HG03520 (cell line): ENCODE measurements around the gene PGPEP1.
"Not testable (repeated sequence)": the region's sequence is repeated elsewhere in the genome, so short reads cannot be mapped to it uniquely, and the experiment has no call there.

Experiments
- ATAC-seq: cut with Tn5 transposase; IDR thresholded peaks from one replicate; pipeline ENCODE4 v1.9.1; 2021; ENCODE audit warnings: mild to moderate bottlenecking, moderate library complexity; ENCODE audit not compliant: unreplicated experiment

The PGPEP1 gene

DNA sequence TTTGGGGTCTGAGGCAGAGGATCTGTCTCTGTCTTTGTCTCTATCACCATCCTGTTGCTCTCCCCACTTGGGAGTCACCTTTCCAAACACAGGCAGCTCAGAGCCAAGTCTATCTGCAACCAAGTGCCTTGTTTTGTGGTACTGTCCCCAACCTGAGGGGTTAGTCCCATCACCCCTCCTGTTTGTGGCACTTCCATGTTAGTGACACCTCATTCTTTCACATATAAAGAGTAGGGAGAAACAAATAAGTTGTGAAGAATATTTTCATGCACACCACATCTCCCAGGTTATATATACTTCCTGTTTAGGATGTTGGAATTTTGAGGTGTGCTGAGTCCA lies 49.3 kb downstream of the PGPEP1 start:
- no peak for ATAC-seq

GRCh38 chr19:18390065-18390907 lies 49.9 kb downstream of the PGPEP1 start:
- ATAC-seq = no peak

GRCh38 chr19:18391509-18392075 lies 51.2 kb downstream of the PGPEP1 start:
- ATAC-seq = no peak

DNA sequence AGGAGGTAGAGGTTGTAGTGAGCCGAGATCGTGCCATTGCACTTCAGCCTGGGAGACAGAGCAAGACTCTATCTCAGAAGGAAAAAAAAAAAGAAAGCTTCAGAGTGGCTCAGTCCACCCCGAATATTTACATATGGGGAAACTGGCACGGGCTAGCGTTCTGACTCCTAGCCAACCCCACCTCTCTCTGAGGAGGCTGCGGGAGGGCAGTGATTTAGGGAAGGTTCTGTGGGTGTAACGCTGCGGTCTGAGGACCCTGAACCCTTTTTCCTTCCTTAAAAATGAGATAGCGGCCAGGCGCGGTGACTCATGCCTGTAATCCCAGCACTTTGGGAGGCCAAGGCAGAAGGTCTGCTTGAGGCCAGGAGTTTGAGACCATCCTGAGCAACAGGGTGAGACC lies 52.0 kb downstream of the PGPEP1 start:
- ATAC-seq = no peak

GRCh38 chr19:18392926-18393325 lies 52.5 kb downstream of the PGPEP1 start:
- no peak for ATAC-seq

GRCh38 chr19:18393836-18394235 lies 53.4 kb downstream of the PGPEP1 start:
- ATAC-seq = no peak

DNA sequence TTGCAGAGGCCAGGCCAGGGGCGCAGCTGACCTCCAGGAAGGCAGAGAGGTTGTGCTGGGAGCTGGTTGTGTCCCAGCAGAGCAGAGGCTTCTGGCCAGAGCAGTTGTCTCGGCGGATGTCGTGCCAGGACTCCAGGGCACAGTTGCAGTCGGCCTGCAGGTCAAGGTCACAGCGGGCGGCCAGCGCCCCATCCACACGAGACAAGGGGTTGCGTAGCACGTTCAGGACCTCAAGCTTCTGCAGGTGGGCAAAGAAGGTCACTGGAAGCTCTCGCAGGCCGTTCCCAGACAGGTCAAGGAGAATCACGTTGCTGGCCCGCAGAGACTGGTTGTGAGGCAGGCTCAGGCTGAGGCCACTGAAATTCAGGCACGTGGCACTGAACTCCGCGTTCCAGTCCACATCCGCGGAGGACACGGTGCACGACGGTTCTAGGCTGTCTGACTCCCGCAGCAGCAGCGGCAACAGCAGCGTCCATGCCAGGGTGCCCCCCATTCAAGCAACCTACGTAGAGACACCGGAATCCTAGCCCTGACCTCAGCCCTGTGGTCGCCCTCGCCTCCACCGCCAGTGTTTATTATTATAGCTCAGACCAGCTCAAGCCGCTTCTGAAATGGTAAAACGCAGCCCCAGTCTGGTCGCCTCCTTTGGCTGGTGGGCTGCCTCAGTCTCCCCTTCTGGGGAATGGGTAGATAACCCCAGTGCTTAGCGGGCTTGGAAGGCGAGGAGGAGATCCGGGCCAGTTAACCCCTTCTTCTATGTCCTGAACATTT lies 56.3 kb downstream of the PGPEP1 start:
- no peak for ATAC-seq

GRCh38 chr19:18397242-18398202 lies 57.1 kb downstream of the PGPEP1 start, which contains the start of gene LRRC25:
Gene LRRC25 (minus strand): TSS chr19:18397622. CDS start chr19:18396963, 659 bp downstream.
- no peak for ATAC-seq

- no peak for ATAC-seq
These were observed 58.6 kb downstream of the PGPEP1 start for GRCh38 chr19:18399008-18399407.

DNA sequence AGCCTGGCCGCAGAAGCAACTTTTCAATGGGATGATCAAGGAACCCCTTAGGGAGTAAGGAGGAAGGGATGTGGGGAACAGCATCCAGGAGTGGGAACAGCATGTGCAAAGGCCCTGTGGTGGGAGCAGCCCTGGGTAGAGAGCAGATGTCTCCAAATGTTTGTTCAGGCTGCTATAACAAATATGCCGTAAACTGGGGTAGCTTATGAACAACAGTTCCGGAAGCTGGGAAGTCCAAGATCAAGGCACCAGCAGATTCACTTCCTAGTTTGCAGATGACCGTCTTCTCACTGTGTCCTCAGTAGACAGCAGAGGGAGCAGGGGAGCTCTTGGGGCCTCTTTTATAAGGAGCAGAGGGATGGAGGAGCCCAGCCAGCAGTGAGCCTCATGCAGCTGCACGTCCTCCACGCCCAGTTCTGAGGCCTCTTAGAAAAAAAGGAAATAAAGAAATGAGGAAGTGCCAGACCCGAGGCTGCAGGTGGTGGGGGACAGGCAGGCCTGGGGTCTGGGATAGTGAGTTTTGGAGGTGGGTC lies 61.2 kb downstream of the PGPEP1 start:
- ATAC-seq = no peak

GRCh38 chr19:18402455-18403248 lies 62.3 kb downstream of the PGPEP1 start:
- not testable (repeated sequence) for ATAC-seq

DNA sequence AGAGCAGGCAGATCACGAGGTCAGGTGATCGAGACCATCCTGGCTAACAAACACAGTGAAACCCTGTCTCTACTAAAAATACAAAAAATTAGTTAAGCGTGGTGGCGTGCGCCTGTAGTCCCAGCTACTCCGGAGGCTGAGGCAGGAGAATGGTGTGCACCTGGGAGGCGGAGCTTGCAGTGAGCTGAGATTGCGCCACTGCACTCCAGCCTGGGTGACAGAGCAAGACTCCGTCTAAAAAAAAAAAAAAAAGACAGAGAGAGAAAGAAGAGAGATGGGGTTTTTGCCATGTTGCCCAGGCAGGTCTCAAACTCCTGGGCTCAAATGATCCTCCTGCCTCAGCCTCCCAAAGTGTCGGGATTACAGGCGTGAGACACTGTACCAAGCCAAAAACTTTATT lies 65.4 kb downstream of the PGPEP1 start:
- ATAC-seq = not testable (repeated sequence)

- ATAC-seq = no peak
These were observed 66.4 kb downstream of the PGPEP1 start for GRCh38 chr19:18406749-18407148.

DNA sequence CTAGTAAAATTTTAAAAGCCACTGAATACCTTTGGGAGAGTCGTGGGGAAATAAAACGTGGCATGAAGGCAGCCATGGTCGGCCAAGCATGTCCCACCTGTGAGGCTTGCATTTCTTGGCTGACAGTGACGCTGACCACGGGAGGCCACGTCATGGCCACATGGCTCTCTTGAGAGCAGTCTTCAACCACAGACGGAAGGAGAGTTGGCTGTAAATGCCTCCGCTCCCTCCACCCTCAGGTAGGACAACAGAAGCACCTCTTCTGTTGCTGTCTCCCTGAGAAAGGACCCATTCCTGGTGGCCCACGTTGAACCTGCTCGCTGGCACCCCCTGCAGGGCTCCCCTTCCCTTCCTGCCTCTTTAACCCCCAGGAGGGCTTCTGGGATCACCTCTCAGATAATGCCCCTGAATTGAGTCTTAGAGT lies 67.7 kb downstream of the PGPEP1 start:
- no peak for ATAC-seq

DNA sequence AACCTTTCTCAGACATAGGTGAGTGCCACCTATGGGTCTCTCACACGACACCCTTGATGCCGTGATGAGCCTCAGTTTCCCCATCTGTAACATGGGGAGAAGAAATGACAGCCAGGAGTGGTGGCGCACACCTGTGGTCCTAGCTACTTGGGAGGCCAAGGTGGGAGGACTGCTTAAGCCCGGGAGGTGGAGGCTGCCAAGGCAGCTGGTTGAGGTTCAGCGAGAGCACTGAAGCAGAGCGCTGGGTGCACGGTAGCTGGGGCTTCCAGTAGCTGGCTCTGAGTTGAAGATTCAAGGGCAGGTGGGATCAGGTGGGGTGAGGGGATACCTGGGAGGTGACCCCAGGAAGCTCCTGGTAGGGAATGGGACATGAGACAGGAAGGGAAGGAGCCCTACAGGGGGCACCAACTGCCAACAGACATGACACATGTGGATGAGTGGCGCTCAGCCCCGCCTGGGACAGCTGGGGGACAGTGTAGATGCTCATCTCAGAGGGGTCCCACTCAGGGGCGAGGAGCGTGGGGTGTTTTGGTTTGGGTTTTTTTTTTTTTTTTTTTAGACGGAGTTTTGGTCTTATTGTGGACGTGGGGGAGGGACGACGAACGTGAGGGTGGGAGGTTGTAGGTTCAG lies 72.3 kb downstream of the PGPEP1 start:
- ATAC-seq = no peak

DNA sequence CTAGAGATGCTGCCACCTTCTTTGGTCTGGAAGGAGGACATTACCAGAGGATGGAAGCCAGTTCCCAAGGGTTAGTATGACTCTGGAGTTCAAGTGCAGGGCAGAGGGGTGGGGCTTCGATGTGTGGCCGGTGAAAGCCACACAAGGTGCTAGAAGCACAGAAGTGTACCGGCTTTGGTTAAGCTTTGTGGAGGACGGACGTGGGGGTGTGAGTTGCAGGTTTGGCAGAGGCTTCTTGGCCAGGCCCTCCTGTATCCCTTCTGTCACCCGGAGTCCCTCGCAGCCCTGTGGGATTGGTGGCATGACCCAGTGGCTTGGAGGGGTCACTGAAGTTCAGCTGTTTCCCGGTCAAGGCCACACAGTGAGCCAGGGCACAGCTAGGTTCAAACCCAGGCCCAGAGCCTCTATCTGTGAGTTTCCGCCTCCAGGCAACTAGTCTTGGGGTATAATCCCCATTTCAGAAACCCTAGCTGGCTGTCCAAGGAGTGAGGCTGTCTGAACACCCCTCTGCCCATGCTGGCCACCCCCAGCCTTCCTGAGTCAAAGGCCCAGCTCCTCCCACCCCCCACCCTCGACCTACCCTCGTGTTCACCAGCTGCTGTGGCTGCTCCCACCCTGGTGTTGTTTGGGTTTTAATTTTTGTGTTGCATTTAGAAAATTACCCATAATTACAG lies 74.2 kb downstream of the PGPEP1 start:
- ATAC-seq = no peak

- ATAC-seq = no peak
These were observed 74.9 kb downstream of the PGPEP1 start for GRCh38 chr19:18415178-18415867.

DNA sequence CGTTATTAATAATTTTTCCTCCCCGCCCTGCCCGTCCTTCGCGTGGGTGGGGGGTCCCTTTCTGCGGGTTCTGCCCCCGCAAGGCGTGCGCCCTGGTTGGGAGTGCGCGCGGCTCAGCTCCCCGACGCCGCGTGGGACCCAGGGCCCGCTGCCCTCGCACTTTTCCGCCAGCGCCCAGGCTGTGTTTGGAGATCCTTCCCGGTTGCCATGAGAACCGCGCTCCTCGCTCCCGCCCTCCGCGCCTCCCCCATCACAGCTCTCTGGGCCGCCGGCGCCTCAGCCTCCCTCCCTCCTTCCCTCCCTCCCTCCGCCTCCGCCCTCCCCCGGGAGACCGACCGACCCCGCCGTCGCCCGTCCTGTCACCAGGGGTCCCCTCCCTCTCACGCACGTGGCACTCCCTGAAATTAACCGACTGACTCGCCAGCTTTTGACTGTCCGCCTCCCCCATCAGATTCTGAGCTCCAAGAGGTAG lies 76.4 kb downstream of the PGPEP1 start:
- no peak for ATAC-seq
